Measurements from ENCODE around the gene ZNF316. TPM values are rescaled to one million over a fixed set of nuclear protein-coding genes. Genes with fewer than 3 reads are reported as not detected.
A peak's percentile ranks its signal among the peaks of the same experiment; 100 is the strongest.

Gene ZNF316
- total and polyA plus RNA-seq, 10 of the 15 experiments (the other 5 are each of a cell fraction or from before 2014, with no cell fraction given) = 0.03 to 28.9 (median 5.7) TPM

DNA sequence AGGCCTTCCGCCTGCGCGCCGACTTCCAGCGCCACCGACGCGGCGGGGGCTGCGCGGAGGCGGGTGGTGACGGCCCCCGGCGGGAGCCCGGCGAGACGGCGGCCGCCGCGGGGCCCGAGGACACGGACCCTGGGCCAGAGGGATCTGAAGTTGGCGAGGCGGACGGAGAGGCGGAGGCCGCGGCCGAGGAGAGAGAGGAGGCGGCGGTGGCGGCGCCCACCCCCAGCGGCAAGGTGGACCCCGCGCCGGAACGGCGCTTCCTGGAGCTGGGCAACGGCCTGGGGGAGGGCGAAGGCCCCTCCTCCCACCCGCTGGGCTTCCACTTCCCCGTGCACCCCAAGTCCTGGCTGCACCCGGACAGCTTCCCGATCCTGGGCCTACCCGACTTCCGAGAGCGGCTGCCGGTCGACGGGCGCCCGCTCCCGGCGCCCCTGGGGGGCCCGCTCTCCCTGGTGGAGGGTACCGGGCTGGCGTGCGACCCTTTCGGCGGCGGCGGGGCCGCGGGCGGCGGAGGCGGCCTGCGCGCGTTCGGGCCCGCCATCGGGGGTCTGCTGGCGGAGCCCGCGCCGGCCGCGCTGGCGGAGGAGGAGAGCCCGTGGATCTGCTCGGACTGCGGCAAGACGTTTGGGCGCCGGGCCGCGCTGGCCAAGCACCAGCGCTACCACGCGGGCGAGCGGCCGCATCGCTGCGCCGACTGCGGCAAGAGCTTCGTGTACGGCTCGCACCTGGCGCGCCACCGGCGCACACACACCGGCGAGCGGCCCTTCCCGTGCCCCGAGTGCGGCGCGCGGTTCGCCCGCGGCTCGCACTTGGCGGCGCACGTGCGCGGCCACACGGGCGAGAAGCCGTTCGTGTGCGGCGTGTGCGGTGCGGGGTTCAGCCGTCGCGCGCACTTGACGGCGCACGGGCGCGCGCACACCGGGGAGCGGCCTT is 16.2 kb downstream of the ZNF316 start (continued):
- TF ChIP-seq, protein P1, sequence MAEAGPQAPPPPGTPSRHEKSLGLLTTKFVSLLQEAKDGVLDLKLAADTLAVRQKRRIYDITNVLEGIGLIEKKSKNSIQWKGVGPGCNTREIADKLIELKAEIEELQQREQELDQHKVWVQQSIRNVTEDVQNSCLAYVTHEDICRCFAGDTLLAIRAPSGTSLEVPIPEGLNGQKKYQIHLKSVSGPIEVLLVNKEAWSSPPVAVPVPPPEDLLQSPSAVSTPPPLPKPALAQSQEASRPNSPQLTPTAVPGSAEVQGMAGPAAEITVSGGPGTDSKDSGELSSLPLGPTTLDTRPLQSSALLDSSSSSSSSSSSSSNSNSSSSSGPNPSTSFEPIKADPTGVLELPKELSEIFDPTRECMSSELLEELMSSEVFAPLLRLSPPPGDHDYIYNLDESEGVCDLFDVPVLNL (IDR thresholded peaks at IDR 0.05; ENCODE audit: low read depth, low read length) = no peak
- TF ChIP-seq HCFC1 (IDR thresholded peaks at IDR 0.05; ENCODE audit: low read length) = no peak

DNA sequence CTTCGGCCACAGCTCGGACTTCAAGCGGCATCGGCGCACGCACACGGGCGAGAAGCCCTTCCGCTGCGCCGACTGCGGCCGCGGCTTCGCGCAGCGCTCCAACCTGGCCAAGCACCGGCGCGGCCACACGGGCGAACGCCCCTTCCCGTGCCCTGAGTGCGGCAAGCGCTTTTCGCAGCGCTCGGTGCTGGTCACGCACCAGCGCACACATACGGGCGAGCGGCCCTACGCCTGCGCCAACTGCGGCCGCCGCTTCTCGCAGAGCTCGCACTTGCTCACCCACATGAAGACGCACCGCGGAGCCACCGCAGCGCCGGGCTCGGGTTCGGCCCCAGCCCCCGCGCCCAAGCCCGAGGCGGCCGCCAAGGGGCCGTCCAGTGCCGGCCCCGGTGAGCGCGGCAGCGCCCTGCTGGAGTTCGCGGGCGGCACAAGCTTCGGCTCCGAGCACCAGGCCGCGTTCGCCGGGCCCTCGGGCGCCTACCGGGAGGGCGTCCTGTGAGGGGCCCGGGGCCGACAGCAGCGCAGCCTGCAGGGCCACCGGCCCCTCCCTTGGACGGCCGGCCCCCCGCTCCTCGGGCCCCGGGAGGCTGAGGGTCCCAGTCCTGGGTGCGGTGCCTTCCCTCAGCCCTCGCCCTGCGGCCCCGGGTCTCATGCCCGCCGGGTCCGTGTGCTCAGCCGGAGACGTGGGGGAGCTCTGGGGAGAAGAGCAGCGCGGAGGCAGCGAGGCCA is 17.2 kb downstream of the ZNF316 start:
- FAIRE-seq = no peak
- ATAC-seq = no peak
- H3K27ac ChIP-seq (ENCODE audit: control insufficient read depth, insufficient read depth) = no peak overlapping the region

More for the DNA sequence above, 17.2 kb downstream of the ZNF316 start:
- ChIA-PET SMC1A (ENCODE audit: uncharacterized antibody, unreplicated experiment) (no interaction called here), POLR2A (no interaction called here), RAD21 (ENCODE audit: unreplicated experiment) (no interaction called here), CTCF (no interaction called here)
- H3K36me3 ChIP-seq (ENCODE audit: control insufficient read depth in 2 of 2, insufficient read depth in 2 of 2, low read length in 1 of 2) = peaks cover 13 to 28% of the 10 kb centered on the region in 2 experiments
- H3K4me1 ChIP-seq (ENCODE audit: control insufficient read depth, insufficient read depth, low read length) = no peaks in the 10 kb centered on the region
- peaks cover 13% of the 10 kb centered on the region; the same call in 2 of the 3 replicates for H3K9me3 ChIP-seq (replicated peaks; ENCODE audit: control insufficient read depth, insufficient read depth, low read length)
- no peak overlapping the region for H3K4me3 ChIP-seq
- intact Hi-C loops (cut with micrococcal nuclease; ENCODE audit: unreplicated experiment) = no loop called here
- H4K20me1 ChIP-seq (ENCODE audit: control insufficient read depth, insufficient read depth) = no peaks in the 10 kb centered on the region
- no peak for DNase-seq (ENCODE audit: low read depth, low spot score)
- no TSS peak for BruUV-seq (replicated peaks)
- no peaks in the 10 kb centered on the region for H3K79me2 ChIP-seq (ENCODE audit: control insufficient read depth, insufficient read depth, low read length)
- no peak overlapping the region for H3K9ac ChIP-seq (ENCODE audit: control insufficient read depth, insufficient read depth, low read length)
- H3K4me2 ChIP-seq (ENCODE audit: control insufficient read depth, insufficient read depth) = no peak overlapping the region
- WGBS (ENCODE audit: insufficient coverage, insufficient replicate concordance, low lambda C conversion rate, missing lambda C conversion rate) = 98% methylated on average over 56 of the region's 94 CpGs
- 0 out of 2 replicates have a peak, but pooled peaks have one; percentile 12 for TF ChIP-seq GATAD2B (conservative IDR thresholded peaks at IDR 0.05; ENCODE audit: low read depth)
- TF ChIP-seq MEF2B (IDR thresholded peaks at IDR 0.05; ENCODE audit: partially characterized antibody, poor library complexity, severe bottlenecking) = no peak
- TF ChIP-seq, protein P2, sequence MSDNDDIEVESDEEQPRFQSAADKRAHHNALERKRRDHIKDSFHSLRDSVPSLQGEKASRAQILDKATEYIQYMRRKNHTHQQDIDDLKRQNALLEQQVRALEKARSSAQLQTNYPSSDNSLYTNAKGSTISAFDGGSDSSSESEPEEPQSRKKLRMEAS (IDR thresholded peaks at IDR 0.05; ENCODE audit: low read depth, low read length) = no peak
- TF ChIP-seq HDAC2 (IDR thresholded peaks at IDR 0.05) = no peak
- no peak for TF ChIP-seq NR2C2 (IDR thresholded peaks at IDR 0.05; ENCODE audit: borderline replicate concordance, control insufficient read depth, insufficient read length, low read depth)
- TF ChIP-seq, protein P3, sequence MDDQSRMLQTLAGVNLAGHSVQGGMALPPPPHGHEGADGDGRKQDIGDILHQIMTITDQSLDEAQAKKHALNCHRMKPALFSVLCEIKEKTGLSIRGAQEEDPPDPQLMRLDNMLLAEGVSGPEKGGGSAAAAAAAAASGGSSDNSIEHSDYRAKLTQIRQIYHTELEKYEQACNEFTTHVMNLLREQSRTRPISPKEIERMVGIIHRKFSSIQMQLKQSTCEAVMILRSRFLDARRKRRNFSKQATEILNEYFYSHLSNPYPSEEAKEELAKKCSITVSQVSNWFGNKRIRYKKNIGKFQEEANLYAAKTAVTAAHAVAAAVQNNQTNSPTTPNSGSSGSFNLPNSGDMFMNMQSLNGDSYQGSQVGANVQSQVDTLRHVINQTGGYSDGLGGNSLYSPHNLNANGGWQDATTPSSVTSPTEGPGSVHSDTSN (IDR thresholded peaks at IDR 0.05; ENCODE audit: insufficient replicate concordance, low read depth, low read length) = no peak
- peak; percentile 79; the same call in 1 of the 2 replicates for TF ChIP-seq PAX5 (IDR thresholded peaks at IDR 0.05; ENCODE audit: borderline replicate concordance, low read depth, low read length)
- TF ChIP-seq BHLHE40 (IDR thresholded peaks at IDR 0.05; ENCODE audit: borderline replicate concordance in 1 of 2, low read depth in 2 of 2, low read length in 1 of 2) = no peak
- no peak for TF ChIP-seq RCOR1 (conservative IDR thresholded peaks at IDR 0.05; ENCODE audit: low read depth, low read length)
- no peak for TF ChIP-seq EED (IDR thresholded peaks at IDR 0.05; ENCODE audit: low read depth)
- TF ChIP-seq POLR2A (IDR thresholded peaks at IDR 0.05; ENCODE audit: low read depth, low read length) = peak; percentile 21; the same call in 1 of the 2 replicates
- no peak for TF ChIP-seq NFIC (IDR thresholded peaks at IDR 0.05; ENCODE audit: low read depth, low read length)
- no peak for TF ChIP-seq RBBP5 (conservative IDR thresholded peaks at IDR 0.05)
- TF ChIP-seq EZH2 (IDR thresholded peaks at IDR 0.05; ENCODE audit: borderline replicate concordance, control insufficient read depth, low read depth, low read length) = no peak
- TF ChIP-seq POLR2AphosphoS5 (IDR thresholded peaks at IDR 0.05; ENCODE audit: low read length) = no peak; the same call in 1 of the 2 replicates
- no peak overlapping the region for H2AFZ ChIP-seq (ENCODE audit: control insufficient read depth, low read depth, low read length)
- in situ Hi-C loops (cut with MboI) = no loop called here
- H3K27me3 ChIP-seq (replicated peaks in 1 of 2; ENCODE audit: control insufficient read depth in 2 of 2, insufficient read depth in 2 of 2, low read length in 1 of 2) = no peaks in the 10 kb centered on the region
